GM23248 (cell line): Measurements from ENCODE around the gene PDSS1.

Experiments used
- EZH2 ChIP-seq: fragments of 200-600 bp; sonication (generic); IDR thresholded peaks from 2 replicates; pipeline ENCODE4 v1.6.1; 2018; ENCODE audit warnings: antibody characterized with exemption, mild to moderate bottlenecking; ENCODE audit not compliant: insufficient read depth, poor library complexity, severe bottlenecking
- EZH2phosphoT487 ChIP-seq: fragments of 200-600 bp; sonication (generic); IDR thresholded peaks from 2 replicates; pipeline ENCODE4 v1.6.1; 2018; ENCODE audit warnings: antibody characterized with exemption, moderate library complexity, mild to moderate bottlenecking, low read depth; ENCODE audit not compliant: insufficient read depth

DNA sequence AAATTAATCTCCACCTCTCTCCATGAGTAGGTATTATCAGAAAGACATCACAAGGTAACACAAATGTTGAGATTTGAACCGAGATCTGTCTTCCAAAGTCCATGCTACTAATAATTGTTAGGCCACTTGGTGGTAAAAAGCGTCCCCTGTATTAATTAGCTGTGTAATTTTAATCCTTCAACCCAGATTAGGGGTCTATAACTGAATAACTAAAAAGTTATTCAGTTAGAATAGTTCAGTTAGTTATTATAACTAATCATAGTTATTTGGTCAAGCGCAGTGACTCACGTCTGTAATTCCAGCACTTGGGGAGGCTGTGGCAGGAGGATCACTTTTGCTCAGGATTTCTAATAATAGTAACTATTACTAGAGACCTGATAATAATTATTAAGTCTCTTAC is 5.6 kb downstream of the PDSS1 start:
- no peak for TF ChIP-seq EZH2
- TF ChIP-seq EZH2phosphoT487 = no peak
